Measurements from ENCODE around the gene OR4K1. TPM values are rescaled to one million over a fixed set of nuclear protein-coding genes. Genes with fewer than 3 reads are reported as not detected.
"Not testable (repeated sequence)": the region's sequence is repeated elsewhere in the genome, so short reads cannot be mapped to it uniquely, and the experiment has no call there.

OR4K1 gene
- total and polyA plus RNA-seq, 3 donors from 2014 or later = not detected

- no peak overlapping the region for H3K4me3 ChIP-seq
- 90 to 100% methylated on average over 1 of the region's 1 CpG for WGBS, 2 donors
- no peaks in the 10 kb centered on the region for H3K36me3 ChIP-seq (ENCODE audit: low read depth, missing control alignments)
- intact Hi-C loops (cut with DNase I; ENCODE audit: low total_unique reads) = no loop called here
- no peak overlapping the region for H3K27ac ChIP-seq
- no peak for TF ChIP-seq POLR2A (IDR thresholded peaks at IDR 0.05)
- TF ChIP-seq, protein P1, sequence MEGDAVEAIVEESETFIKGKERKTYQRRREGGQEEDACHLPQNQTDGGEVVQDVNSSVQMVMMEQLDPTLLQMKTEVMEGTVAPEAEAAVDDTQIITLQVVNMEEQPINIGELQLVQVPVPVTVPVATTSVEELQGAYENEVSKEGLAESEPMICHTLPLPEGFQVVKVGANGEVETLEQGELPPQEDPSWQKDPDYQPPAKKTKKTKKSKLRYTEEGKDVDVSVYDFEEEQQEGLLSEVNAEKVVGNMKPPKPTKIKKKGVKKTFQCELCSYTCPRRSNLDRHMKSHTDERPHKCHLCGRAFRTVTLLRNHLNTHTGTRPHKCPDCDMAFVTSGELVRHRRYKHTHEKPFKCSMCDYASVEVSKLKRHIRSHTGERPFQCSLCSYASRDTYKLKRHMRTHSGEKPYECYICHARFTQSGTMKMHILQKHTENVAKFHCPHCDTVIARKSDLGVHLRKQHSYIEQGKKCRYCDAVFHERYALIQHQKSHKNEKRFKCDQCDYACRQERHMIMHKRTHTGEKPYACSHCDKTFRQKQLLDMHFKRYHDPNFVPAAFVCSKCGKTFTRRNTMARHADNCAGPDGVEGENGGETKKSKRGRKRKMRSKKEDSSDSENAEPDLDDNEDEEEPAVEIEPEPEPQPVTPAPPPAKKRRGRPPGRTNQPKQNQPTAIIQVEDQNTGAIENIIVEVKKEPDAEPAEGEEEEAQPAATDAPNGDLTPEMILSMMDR (IDR thresholded peaks at IDR 0.05) = no peak
- no peaks in the 10 kb centered on the region for H3K4me1 ChIP-seq
- no peak for DNase-seq
- no peaks in the 10 kb centered on the region for H3K27me3 ChIP-seq
- no peaks in the 10 kb centered on the region for H3K9me3 ChIP-seq
These were observed 11.0 kb downstream of the OR4K1 start for GRCh38 chr14:19941668-19942067.

GRCh38 chr14:19947413-19948090 is 16.8 kb downstream of the OR4K1 start:
- Histone ChIP-seq H3K4me3 (no peak overlapping the region), H3K36me3 (ENCODE audit: low read depth, missing control alignments) (no peaks in the 10 kb centered on the region), H3K9me3 (no peaks in the 10 kb centered on the region), H3K27ac (no peak overlapping the region), H3K4me1 (peaks cover 14% of the 10 kb centered on the region), H3K27me3 (no peaks in the 10 kb centered on the region)
- intact Hi-C loops (cut with DNase I; ENCODE audit: low total_unique reads) = no loop called here
- TF ChIP-seq, protein P1 (IDR thresholded peaks at IDR 0.05) = no peak
- no peak for TF ChIP-seq POLR2A (IDR thresholded peaks at IDR 0.05)
- WGBS, 2 donors = 50 to 66% methylated on average over 3 of the region's 3 CpGs
- DNase-seq = no peak

DNA sequence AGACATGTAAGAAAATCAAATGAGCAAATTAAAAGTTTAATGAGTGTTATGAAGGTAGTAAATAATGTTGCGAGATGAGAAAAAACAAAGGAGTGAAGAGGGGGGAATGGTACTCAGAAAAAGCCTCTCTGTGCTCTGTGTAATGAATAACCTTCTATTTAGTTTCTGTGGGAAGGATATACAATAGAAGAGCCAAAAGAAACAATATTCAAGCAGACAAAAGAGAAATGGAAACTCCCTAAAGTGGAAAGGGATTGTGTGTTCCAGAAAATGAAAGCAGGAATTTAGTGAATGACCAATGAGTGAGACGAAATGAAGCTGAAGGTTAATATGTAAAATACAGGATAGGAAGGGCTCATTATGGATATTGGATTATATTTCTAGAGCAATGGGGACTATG is 18.5 kb downstream of the OR4K1 start:
- Histone ChIP-seq H3K36me3 (ENCODE audit: low read depth, missing control alignments) (no peaks in the 10 kb centered on the region), H3K9me3 (no peaks in the 10 kb centered on the region), H3K27me3 (no peaks in the 10 kb centered on the region), H3K4me1 (peaks cover 19% of the 10 kb centered on the region), H3K4me3 (no peak overlapping the region), H3K27ac (no peak overlapping the region)
- WGBS, 2 donors = 47 to 61% methylated on average over 2 of the region's 2 CpGs
- intact Hi-C loops (cut with DNase I; ENCODE audit: low total_unique reads) = no loop called here
- TF ChIP-seq, protein P1 (IDR thresholded peaks at IDR 0.05) = no peak
- no peak for TF ChIP-seq POLR2A (IDR thresholded peaks at IDR 0.05)
- no peak for DNase-seq

DNA sequence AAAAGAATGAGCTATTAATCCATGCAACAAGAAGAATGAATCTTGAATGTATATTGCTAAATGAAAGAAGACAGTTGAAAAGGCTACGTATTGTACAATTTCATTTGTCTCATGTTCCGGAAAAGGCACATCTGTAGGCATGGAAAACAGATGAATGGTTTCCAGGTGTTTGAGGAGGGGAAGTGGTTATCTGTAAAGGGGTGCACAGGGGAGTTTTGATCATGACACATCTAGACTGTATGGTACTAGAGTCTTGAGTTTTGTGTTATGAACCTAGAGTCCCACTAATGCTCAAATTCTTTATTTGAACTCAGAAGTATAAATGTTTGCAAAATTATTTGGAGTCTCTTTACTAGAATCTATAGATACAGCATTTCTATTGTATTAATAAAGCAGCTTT is 39.0 kb downstream of the OR4K1 start:
- H3K9me3 ChIP-seq; DNase-seq; H3K4me3 ChIP-seq; H3K36me3 ChIP-seq (ENCODE audit: low read depth, missing control alignments); H3K4me1 ChIP-seq; intact Hi-C loops (cut with DNase I; ENCODE audit: low total_unique reads); H3K27ac ChIP-seq; H3K27me3 ChIP-seq: not testable (repeated sequence)
- WGBS, 2 donors = 43 to 71% methylated on average over 2 of the region's 2 CpGs

- Histone ChIP-seq H3K4me1 (no peaks in the 10 kb centered on the region), H3K27me3 (no peaks in the 10 kb centered on the region), H3K27ac (no peak overlapping the region), H3K36me3 (ENCODE audit: low read depth, missing control alignments) (no peaks in the 10 kb centered on the region), H3K4me3 (no peak overlapping the region), H3K9me3 (no peaks in the 10 kb centered on the region)
- intact Hi-C loops (cut with DNase I; ENCODE audit: low total_unique reads) = no loop called here
- DNase-seq = no peak
- 69 to 77% methylated on average over 1 of the region's 1 CpG for WGBS, 2 donors
- no peak for TF ChIP-seq POLR2A (IDR thresholded peaks at IDR 0.05)
- TF ChIP-seq, protein P1 (IDR thresholded peaks at IDR 0.05) = no peak
These were observed 44.1 kb downstream of the OR4K1 start for GRCh38 chr14:19974844-19975243.
